Neuronal stem cell (in vitro differentiated cells): ENCODE measurements around the gene NFE2.

Experiments used
- DNase-seq: peaks from one replicate; pipeline ENCODE4 v3.0.0-alpha.2; 2013; ENCODE audit warnings: low spot score
- H2AFZ ChIP-seq: one replicate; pipeline ENCODE4 v1.6.1; 2013; ENCODE audit warnings: mild to moderate bottlenecking, low read length, inconsistent platforms
- H2AK5ac ChIP-seq: 2 replicates; pipeline ENCODE4 v1.6.1; 2013; ENCODE audit warnings: low read depth, mild to moderate bottlenecking, inconsistent platforms, low read length, moderate library complexity, mixed read lengths
- H2BK120ac ChIP-seq: 2 replicates; pipeline ENCODE4 v1.6.1; 2013; ENCODE audit warnings: low read depth, mild to moderate bottlenecking, inconsistent platforms, low read length, moderate library complexity, mixed read lengths
- H2BK12ac ChIP-seq: one replicate; pipeline ENCODE4 v1.6.1; 2013; ENCODE audit warnings: low read length, inconsistent platforms
- H2BK15ac ChIP-seq: 2 replicates; pipeline ENCODE4 v1.6.1; 2013; ENCODE audit warnings: mild to moderate bottlenecking, low read length, inconsistent platforms, mixed read lengths
- H2BK5ac ChIP-seq: one replicate; pipeline ENCODE4 v1.6.1; 2013; ENCODE audit warnings: inconsistent platforms, mild to moderate bottlenecking, low read length, moderate library complexity
- H3K14ac ChIP-seq: one replicate; pipeline ENCODE4 v1.6.1; 2013; ENCODE audit warnings: low read length, inconsistent platforms
- H3K18ac ChIP-seq: 2 replicates; pipeline ENCODE4 v1.6.1; 2013; ENCODE audit warnings: low read length, inconsistent platforms
- H3K23ac ChIP-seq: 2 replicates; pipeline ENCODE4 v1.6.1; 2013; ENCODE audit warnings: low read depth, mild to moderate bottlenecking, mixed read lengths, low read length, inconsistent platforms; ENCODE audit not compliant: poor library complexity
- H3K27ac ChIP-seq: replicated peaks from 3 replicates; pipeline ENCODE4 v1.5.1; 2013; ENCODE audit warnings: low read length, inconsistent platforms
- H3K27me3 ChIP-seq, 3 experiments: 2 replicates each; pipeline ENCODE4 v1.6.1; 2013; ENCODE audit warnings: low read length in 3 of 3, mild to moderate bottlenecking in 2 of 3, inconsistent platforms in 1 of 3, low read depth in 1 of 3, mixed read lengths in 1 of 3, moderate library complexity in 1 of 3; ENCODE audit not compliant: control insufficient read depth in 3 of 3, insufficient read depth in 3 of 3
- H3K36me3 ChIP-seq, 2 donors: replicated peaks in 1 of 2; 2 replicates each; pipeline ENCODE4 v1.6.1; 2013; ENCODE audit warnings: low read length in 2 of 2; ENCODE audit not compliant: control insufficient read depth in 2 of 2, insufficient read depth in 2 of 2
- H3K4ac ChIP-seq: 2 replicates; pipeline ENCODE4 v1.6.1; 2013; ENCODE audit warnings: inconsistent platforms, mild to moderate bottlenecking, low read length, moderate library complexity
- H3K4me1 ChIP-seq, 2 donors: 1 replicate in 1 of 2; 2 replicates in 1 of 2; pipeline ENCODE4 v1.6.1; 2013; ENCODE audit warnings: low read length in 2 of 2, low read depth in 1 of 2; ENCODE audit not compliant: control insufficient read depth in 2 of 2, insufficient read depth in 1 of 2
- H3K4me2 ChIP-seq: one replicate; pipeline ENCODE4 v1.6.1; 2013; ENCODE audit warnings: mild to moderate bottlenecking, low read length, inconsistent platforms; ENCODE audit not compliant: insufficient read depth, poor library complexity, severe bottlenecking
- H3K4me3 ChIP-seq, 2 donors: 2 replicates each; pipeline ENCODE4 v1.5.1; 2013; ENCODE audit warnings: low read length in 2 of 2, mild to moderate bottlenecking in 2 of 2, inconsistent platforms in 1 of 2, moderate library complexity in 1 of 2
- H3K79me1 ChIP-seq: one replicate; pipeline ENCODE4 v1.6.1; 2013; ENCODE audit warnings: low read depth, mild to moderate bottlenecking, inconsistent platforms, low read length, moderate library complexity
- H3K9ac ChIP-seq: one replicate; pipeline ENCODE4 v1.6.1; 2013; ENCODE audit warnings: mild to moderate bottlenecking, low read depth, low read length, inconsistent platforms; ENCODE audit not compliant: poor library complexity
- H3K9me3 ChIP-seq, 2 donors: replicated peaks in 1 of 2; 2 replicates each; pipeline versions ENCODE3 to v1.6.1; 2013; ENCODE audit warnings: low read length in 2 of 2, mild to moderate bottlenecking in 2 of 2, inconsistent platforms in 1 of 2, low read depth in 1 of 2, mixed read lengths in 1 of 2, moderate library complexity in 1 of 2; ENCODE audit not compliant: control insufficient read depth in 2 of 2, insufficient read depth in 1 of 2
- H4K8ac ChIP-seq: one replicate; pipeline ENCODE4 v1.6.1; 2013; ENCODE audit warnings: low read depth, mild to moderate bottlenecking, inconsistent platforms, low read length, moderate library complexity
- H4K91ac ChIP-seq: one replicate; pipeline ENCODE4 v1.6.1; 2013; ENCODE audit warnings: low read length, low read depth, mild to moderate bottlenecking, inconsistent platforms; ENCODE audit not compliant: poor library complexity
- WGBS, 2 donors: extraction: QIAGEN DNeasy Blood & Tissue Kit; methylation state at CpG; one replicate each; pipeline ENCODE4 v1.1.7; 2013; ENCODE audit warnings: missing lambda C conversion rate in 2 of 2, mixed read lengths in 1 of 2; ENCODE audit not compliant: insufficient read length in 2 of 2, insufficient replicate concordance in 1 of 2; ENCODE audit errors: extremely low coverage in 2 of 2; 5-methylcytosine and 5-hydroxymethylcytosine counted together

Gene NFE2

GRCh38 chr12:54340846-54341245 is 40.0 kb upstream of the NFE2 start:
- DNase-seq, result no peak
- no peak overlapping the region for H3K9ac ChIP-seq
- no peak overlapping the region for H3K4me2 ChIP-seq
- H3K79me1 ChIP-seq, result no peaks in the 10 kb centered on the region
- no peak overlapping the region for H2AFZ ChIP-seq
- H3K4me3 ChIP-seq, result no peak overlapping the region
- H3K9me3 ChIP-seq, result no peaks in the 10 kb centered on the region
- H3K18ac ChIP-seq, result no peak overlapping the region
- H3K27me3 ChIP-seq, result no peaks in the 10 kb centered on the region
- peaks cover 11 to 32% of the 10 kb centered on the region in 2 donors for H3K4me1 ChIP-seq
- H2BK15ac ChIP-seq, result no peak overlapping the region
- no peak overlapping the region for H3K4ac ChIP-seq
- no peak overlapping the region for H4K91ac ChIP-seq
- WGBS, 2 donors, result no CpG with 5 or more reads among the region's 7 CpGs
- H2BK12ac ChIP-seq, result no peak overlapping the region
- H4K8ac ChIP-seq, result no peak overlapping the region
- H3K14ac ChIP-seq, result no peak overlapping the region
- H3K23ac ChIP-seq, result no peak overlapping the region
- peak overlapping the region; percentile 97 for H3K27ac ChIP-seq
- peaks cover 7 to 60% of the 10 kb centered on the region in 2 donors for H3K36me3 ChIP-seq
- H2AK5ac ChIP-seq, result no peak overlapping the region
- H2BK5ac ChIP-seq, result no peak overlapping the region
- no peak overlapping the region for H2BK120ac ChIP-seq

GRCh38 chr12:54338698-54339296 is 38.0 kb upstream of the NFE2 start:
- H3K9me3 ChIP-seq, result no peaks in the 10 kb centered on the region
- no peak overlapping the region for H4K8ac ChIP-seq
- no peak overlapping the region for H2BK120ac ChIP-seq
- peaks cover 11 to 32% of the 10 kb centered on the region in 2 donors for H3K4me1 ChIP-seq
- no CpG with 5 or more reads among the region's 4 CpGs for WGBS, 2 donors
- H3K18ac ChIP-seq, result peak overlapping the region; percentile 60
- H3K4me3 ChIP-seq, result no peak overlapping the region
- no peak overlapping the region for H2BK15ac ChIP-seq
- H3K27me3 ChIP-seq, result no peaks in the 10 kb centered on the region
- no peak overlapping the region for H2BK5ac ChIP-seq
- H3K14ac ChIP-seq, result no peak overlapping the region
- no peak overlapping the region for H2AFZ ChIP-seq
- no peak overlapping the region for H3K23ac ChIP-seq
- no peaks in the 10 kb centered on the region for H3K79me1 ChIP-seq
- H3K4ac ChIP-seq, result no peak overlapping the region
- H3K36me3 ChIP-seq, result peaks cover 2 to 46% of the 10 kb centered on the region in 2 donors
- H3K4me2 ChIP-seq, result no peak overlapping the region
- no peak overlapping the region for H3K9ac ChIP-seq
- no peak overlapping the region for H4K91ac ChIP-seq
- no peak overlapping the region for H2AK5ac ChIP-seq
- H3K27ac ChIP-seq, result no peak overlapping the region
- H2BK12ac ChIP-seq, result no peak overlapping the region
- no peak for DNase-seq

- H4K8ac ChIP-seq, result no peak overlapping the region
- no peaks in the 10 kb centered on the region for H3K9me3 ChIP-seq
- H3K79me1 ChIP-seq, result no peaks in the 10 kb centered on the region
- no peak overlapping the region for H3K18ac ChIP-seq
- WGBS, 2 donors, result no CpG with 5 or more reads among the region's 3 CpGs
- no peak overlapping the region for H2BK120ac ChIP-seq
- H2AFZ ChIP-seq, result no peak overlapping the region
- H3K4ac ChIP-seq, result no peak overlapping the region
- no peak overlapping the region for H3K14ac ChIP-seq
- no peak overlapping the region for H2BK15ac ChIP-seq
- H2BK12ac ChIP-seq, result no peak overlapping the region
- H3K23ac ChIP-seq, result no peak overlapping the region
- no peak overlapping the region for H4K91ac ChIP-seq
- no peak overlapping the region for H2AK5ac ChIP-seq
- no peaks in the 10 kb centered on the region for H3K27me3 ChIP-seq
- peaks cover 0 to 39% of the 10 kb centered on the region in 2 donors for H3K36me3 ChIP-seq
- no peak overlapping the region for H2BK5ac ChIP-seq
- H3K4me1 ChIP-seq, result peaks cover 11 to 32% of the 10 kb centered on the region in 2 donors
- no peak overlapping the region for H3K9ac ChIP-seq
- no peak for DNase-seq
- H3K4me2 ChIP-seq, result no peak overlapping the region
- H3K27ac ChIP-seq, result no peak overlapping the region
- no peak overlapping the region for H3K4me3 ChIP-seq
These were observed 37.2 kb upstream of the NFE2 start for GRCh38 chr12:54337854-54338650.

- Histone ChIP-seq H3K14ac (no peak overlapping the region), H3K27me3 (no peaks in the 10 kb centered on the region), H2BK12ac (no peak overlapping the region), H2AK5ac (no peak overlapping the region), H3K9ac (no peak overlapping the region), H3K79me1 (no peaks in the 10 kb centered on the region), H3K23ac (no peak overlapping the region), H3K4ac (no peak overlapping the region), H3K4me2 (no peak overlapping the region), H4K8ac (no peak overlapping the region), H2AFZ (no peak overlapping the region), H3K36me3 (peaks cover 0 to 32% of the 10 kb centered on the region in 2 donors), H3K27ac (no peak overlapping the region), H3K18ac (no peak overlapping the region), H3K4me3 (no peak overlapping the region), H3K9me3 (no peaks in the 10 kb centered on the region), H4K91ac (no peak overlapping the region), H2BK120ac (no peak overlapping the region), H2BK15ac (no peak overlapping the region), H3K4me1 (peaks cover 11 to 30% of the 10 kb centered on the region in 2 donors), H2BK5ac (no peak overlapping the region)
- no peak for DNase-seq
- no CpG with 5 or more reads among the region's 3 CpGs for WGBS, 2 donors
These were observed 36.5 kb upstream of the NFE2 start for GRCh38 chr12:54337280-54337842.
